Raji (cell line): Measurements from ENCODE around the gene KIF6.

ENCODE experiments used
- POLR2A ChIP-seq: IDR thresholded peaks from 2 replicates; pipeline ENCODE4 v1.6.1; 2011; ENCODE audit warnings: low read depth, low read length, control low read depth; ENCODE audit not compliant: insufficient read depth

KIF6 gene

GRCh38 chr6:39403304-39403703, 321.9 kb downstream of the KIF6 start:
- no peak for TF ChIP-seq POLR2A

GRCh38 chr6:39402239-39402751, 322.9 kb downstream of the KIF6 start:
- no peak for TF ChIP-seq POLR2A

GRCh38 chr6:39401376-39401775, 323.8 kb downstream of the KIF6 start:
- TF ChIP-seq POLR2A, result no peak

GRCh38 chr6:39400026-39400425, 325.2 kb downstream of the KIF6 start:
- no peak for TF ChIP-seq POLR2A

GRCh38 chr6:39396854-39397253, 328.4 kb downstream of the KIF6 start:
- no peak for TF ChIP-seq POLR2A

DNA sequence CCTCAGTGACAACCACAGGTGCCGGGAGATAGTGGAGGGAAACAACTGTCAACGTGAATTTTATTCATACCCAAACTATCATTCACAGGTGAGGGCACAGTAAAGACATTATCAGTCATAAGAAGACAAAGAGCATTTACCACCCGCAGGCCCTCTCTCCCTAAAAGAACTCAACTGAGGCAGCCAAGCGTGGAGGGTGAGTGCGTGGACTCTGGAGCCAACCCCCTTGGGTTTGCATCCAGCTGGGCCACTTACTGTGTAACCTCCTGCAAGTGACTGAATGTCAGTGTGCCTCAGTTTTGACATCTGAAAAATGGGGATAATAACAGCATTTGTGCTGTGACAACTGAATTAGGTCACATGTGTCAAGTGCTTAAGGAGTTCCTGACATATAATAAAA, 332.1 kb downstream of the KIF6 start:
- no peak for TF ChIP-seq POLR2A

- TF ChIP-seq POLR2A, result no peak
Observed at GRCh38 chr6:39391182-39391581, 334.0 kb downstream of the KIF6 start.

GRCh38 chr6:39389484-39389767, 335.8 kb downstream of the KIF6 start:
- no peak for TF ChIP-seq POLR2A

DNA sequence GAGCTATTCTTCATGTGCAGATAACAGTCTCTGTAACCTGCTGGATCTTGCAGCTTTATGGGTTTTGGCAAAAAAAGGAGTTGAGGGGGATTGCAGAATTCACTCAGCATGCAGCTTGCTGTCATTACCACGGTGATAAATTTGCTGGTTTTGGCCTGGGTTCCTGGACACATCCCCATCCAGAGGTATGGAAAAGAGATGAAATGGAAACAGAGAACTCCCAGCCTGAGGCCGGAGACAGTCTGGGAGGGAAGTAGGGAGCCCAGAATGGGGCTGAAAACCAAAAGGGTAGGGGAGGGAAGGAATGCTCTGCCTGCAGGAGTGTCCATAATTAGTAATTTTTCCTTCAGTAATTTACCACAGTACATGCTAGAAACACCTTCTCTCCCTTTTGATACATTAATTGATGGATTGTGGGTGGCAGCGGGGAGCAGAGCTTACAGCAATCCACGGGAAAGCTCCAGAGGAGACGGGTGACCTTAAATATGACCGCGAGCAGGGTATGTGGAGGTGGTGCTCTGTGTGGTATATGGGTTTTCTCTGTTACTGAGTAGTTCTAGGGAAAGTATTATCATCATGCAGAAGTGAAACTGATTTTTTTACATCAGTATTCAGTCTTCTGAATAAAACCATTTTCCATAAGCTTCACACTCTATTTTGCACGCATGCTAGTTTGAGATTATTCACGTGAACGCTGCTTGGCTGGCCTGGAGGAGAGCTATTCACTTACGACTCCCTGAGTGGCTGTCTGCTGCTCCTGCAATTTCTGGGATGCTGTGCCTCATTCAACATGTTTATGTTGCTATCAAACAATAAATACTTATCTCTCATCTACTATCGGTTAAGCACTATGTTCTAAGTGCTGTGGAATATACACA, 336.4 kb downstream of the KIF6 start:
- no peak for TF ChIP-seq POLR2A

- no peak for TF ChIP-seq POLR2A
Observed at GRCh38 chr6:39387785-39388184, 337.4 kb downstream of the KIF6 start.

DNA sequence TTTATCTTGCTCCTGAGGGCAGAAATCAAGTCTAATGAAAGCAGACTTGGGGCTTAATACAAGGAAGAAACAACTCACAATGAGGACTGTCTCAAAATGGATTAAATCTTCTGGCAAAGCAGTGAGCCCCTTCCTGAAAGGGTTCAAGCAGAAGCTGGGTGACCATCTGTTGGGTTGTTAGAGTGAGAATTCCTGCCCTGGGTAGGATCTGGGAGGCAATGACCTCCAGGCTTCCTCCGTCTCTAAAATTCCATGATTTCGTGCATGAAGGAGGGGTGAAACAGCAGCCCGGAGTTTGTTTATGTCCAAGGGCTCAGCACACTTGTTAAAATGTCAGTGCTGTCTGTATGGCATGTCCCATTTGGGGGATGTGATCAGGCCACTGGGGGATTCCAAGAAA, 338.7 kb downstream of the KIF6 start:
- TF ChIP-seq POLR2A, result no peak

- TF ChIP-seq POLR2A, result no peak
Observed at GRCh38 chr6:39381550-39382140, 343.6 kb downstream of the KIF6 start.

- no peak for TF ChIP-seq POLR2A
Observed at GRCh38 chr6:39380837-39381549, 344.2 kb downstream of the KIF6 start.

DNA sequence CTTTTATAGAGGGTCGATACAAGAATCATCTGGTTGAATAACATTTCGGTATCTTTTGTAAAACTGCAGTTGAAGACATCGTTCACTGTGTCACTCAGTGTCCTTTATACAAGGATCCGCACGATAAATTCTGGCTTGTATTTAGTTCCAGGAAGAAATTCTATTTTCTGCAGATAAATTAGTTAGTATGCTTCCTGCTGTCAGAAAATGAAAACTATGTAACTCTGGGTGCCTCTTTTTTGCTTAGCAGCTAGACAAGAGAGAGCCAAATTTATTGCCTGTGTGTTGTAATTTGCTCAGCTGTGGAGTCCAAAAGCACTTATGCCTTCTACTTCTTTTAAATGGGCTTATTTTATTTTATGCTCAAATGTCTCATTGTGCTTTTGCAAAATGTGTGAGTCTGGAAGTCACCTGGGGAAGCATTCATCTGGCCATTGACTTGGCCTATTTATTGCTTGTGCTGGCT, 346.2 kb downstream of the KIF6 start:
- TF ChIP-seq POLR2A, result no peak

DNA sequence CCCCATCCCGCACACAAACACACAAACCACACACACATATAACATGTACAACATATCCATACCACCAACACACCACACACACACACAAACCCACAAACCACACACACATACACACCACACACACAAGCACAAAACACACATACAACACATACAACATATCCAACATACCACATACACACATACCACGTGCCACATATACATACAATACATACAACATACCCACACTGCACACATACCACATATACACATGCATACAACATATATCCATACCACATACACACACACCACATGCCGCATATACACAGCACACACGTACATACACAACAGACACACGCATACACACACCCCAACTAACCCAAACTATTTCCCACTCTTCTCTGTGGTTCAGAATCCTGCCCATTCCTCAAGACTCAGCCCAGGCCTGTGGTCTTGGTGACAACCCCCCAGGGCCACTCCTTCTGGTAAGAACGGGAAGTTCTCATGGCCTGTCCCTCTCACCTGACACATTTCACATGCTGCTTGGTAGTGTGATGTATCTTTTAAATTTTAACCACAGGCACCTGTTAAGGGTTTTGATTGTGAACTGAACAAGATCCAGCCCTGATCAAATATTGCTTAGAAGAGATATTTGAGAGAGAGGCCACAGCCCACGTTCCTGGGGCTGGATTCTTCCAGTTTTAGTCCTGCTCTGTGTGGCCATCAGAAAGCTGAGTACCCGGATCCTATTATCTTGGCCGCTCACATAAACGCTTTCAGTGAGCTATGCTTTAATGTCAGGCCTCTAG, 346.8 kb downstream of the KIF6 start:
- TF ChIP-seq POLR2A, result no peak
